ENCODE measurements around the gene CTNNA2.

DNA sequence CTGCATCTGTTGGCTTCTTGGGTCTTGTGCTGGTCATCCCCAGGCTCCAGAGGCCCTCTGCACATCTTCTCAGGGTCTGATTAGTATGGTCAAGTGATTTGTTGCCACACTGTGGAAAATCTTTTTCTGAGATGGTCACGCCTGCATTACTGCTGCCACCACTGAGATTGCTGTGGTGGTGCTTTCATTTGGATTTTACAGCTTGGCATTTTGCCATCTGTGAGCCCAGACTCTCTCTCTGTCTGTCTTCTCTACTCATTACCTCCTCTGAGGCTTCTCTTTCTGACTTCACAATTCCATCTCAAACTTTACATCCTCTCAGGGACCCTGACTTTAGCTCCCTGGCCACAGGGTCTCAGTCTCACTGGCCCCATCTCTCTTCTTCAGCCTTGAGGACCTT lies 637.1 kb downstream of the CTNNA2 start:
- no peak for TF ChIP-seq BACH2 (CRISPR knock-in tag; IDR thresholded peaks at IDR 0.05; ENCODE audit: borderline replicate concordance)
- TF ChIP-seq, protein P1, sequence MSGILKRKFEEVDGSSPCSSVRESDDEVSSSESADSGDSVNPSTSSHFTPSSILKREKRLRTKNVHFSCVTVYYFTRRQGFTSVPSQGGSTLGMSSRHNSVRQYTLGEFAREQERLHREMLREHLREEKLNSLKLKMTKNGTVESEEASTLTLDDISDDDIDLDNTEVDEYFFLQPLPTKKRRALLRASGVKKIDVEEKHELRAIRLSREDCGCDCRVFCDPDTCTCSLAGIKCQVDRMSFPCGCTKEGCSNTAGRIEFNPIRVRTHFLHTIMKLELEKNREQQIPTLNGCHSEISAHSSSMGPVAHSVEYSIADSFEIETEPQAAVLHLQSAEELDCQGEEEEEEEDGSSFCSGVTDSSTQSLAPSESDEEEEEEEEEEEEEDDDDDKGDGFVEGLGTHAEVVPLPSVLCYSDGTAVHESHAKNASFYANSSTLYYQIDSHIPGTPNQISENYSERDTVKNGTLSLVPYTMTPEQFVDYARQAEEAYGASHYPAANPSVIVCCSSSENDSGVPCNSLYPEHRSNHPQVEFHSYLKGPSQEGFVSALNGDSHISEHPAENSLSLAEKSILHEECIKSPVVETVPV (CRISPR knock-in tag; IDR thresholded peaks at IDR 0.05), result no peak
